HG03139 (cell line): ENCODE data around the gene SERPINF2.
"Not testable (repeated sequence)": the region's sequence is repeated elsewhere in the genome, so short reads cannot be mapped to it uniquely, and the experiment has no call there.

Experiments
- ATAC-seq: cut with Tn5 transposase; IDR thresholded peaks from one replicate; pipeline ENCODE4 v1.9.1; 2021; ENCODE audit not compliant: unreplicated experiment

SERPINF2 gene

GRCh38 chr17:1786708-1787107, 44.0 kb downstream of the SERPINF2 start:
- no peak for ATAC-seq

- ATAC-seq: no peak
Measured at GRCh38 chr17:1787301-1787902, 44.7 kb downstream of the SERPINF2 start.

GRCh38 chr17:1789936-1790335, 47.3 kb downstream of the SERPINF2 start:
- no peak for ATAC-seq

- no peak for ATAC-seq
Measured at GRCh38 chr17:1792495-1793446, 50.1 kb downstream of the SERPINF2 start.

- ATAC-seq: no peak
Measured at GRCh38 chr17:1793447-1793806, 50.8 kb downstream of the SERPINF2 start.

GRCh38 chr17:1796800-1797199, 54.1 kb downstream of the SERPINF2 start:
- no peak for ATAC-seq

- no peak for ATAC-seq
Measured at GRCh38 chr17:1797323-1797722, 54.7 kb downstream of the SERPINF2 start.

GRCh38 chr17:1797846-1798245, 55.2 kb downstream of the SERPINF2 start:
- ATAC-seq: not testable (repeated sequence)

GRCh38 chr17:1800240-1800639, 57.6 kb downstream of the SERPINF2 start:
- ATAC-seq: no peak

GRCh38 chr17:1800712-1801111, 58.0 kb downstream of the SERPINF2 start:
- no peak for ATAC-seq

- no peak for ATAC-seq
Measured at GRCh38 chr17:1802429-1802828, 59.8 kb downstream of the SERPINF2 start.

- no peak for ATAC-seq
Measured at GRCh38 chr17:1803280-1803679, 60.6 kb downstream of the SERPINF2 start.
